Activated CD4-positive, alpha-beta memory T cell treated with anti-CD3 and anti-CD28 coated beads for 36 hours (primary cell): ENCODE results near the gene RASSF8. TPM values are rescaled to one million over a fixed set of nuclear protein-coding genes. Genes with fewer than 3 reads are reported as not detected.

ENCODE experiments used
- CTCF ChIA-PET: fragments of 350-600 bp; sonication (Branson Sonifier 250); formaldehyde crosslinking; loops from one replicate; lab custom pipeline; 2021; ENCODE audit warnings: antibody characterized with exemption, inconsistent platforms; lab: Charles Lee
- POLR2A ChIA-PET: fragments of 350-600 bp; sonication (Branson Sonifier 250); formaldehyde crosslinking; loops from one replicate; lab custom pipeline; 2021; ENCODE audit warnings: antibody characterized with exemption; lab: Charles Lee
- DNase-seq: peaks from one replicate; pipeline ENCODE4 v3.0.0-alpha.2; 2020
- H3K27ac Mint-ChIP-seq: one replicate; pipeline ENCODE4 v1.8.0; 2021; ENCODE audit warnings: mixed read lengths
- H3K27me3 Mint-ChIP-seq: one replicate; pipeline ENCODE4 v1.8.0; 2021; ENCODE audit warnings: mixed read lengths
- H3K36me3 Mint-ChIP-seq: one replicate; pipeline ENCODE4 v1.8.0; 2021; ENCODE audit warnings: mixed read lengths
- H3K4me1 Mint-ChIP-seq: one replicate; pipeline ENCODE4 v1.8.0; 2021; ENCODE audit warnings: low read depth, mixed read lengths
- H3K4me3 Mint-ChIP-seq: one replicate; pipeline ENCODE4 v1.8.0; 2021; ENCODE audit warnings: mild to moderate bottlenecking, mixed read lengths
- H3K9me3 Mint-ChIP-seq: one replicate; pipeline ENCODE4 v1.8.0; 2021; ENCODE audit warnings: mixed read lengths
- intact Hi-C: fragments of 100-400 bp; cut with micrococcal nuclease; formaldehyde crosslinking; loops from one replicate; pipeline ENCODE4 v1.15.1; 2023
- total RNA-seq, 2 experiments: library from RNA; stranded (reverse); gene quantifications; one replicate each; pipeline ENCODE4 v1.2.3, GENCODE V29; 2021

The RASSF8 gene
- total RNA-seq, 2 experiments from 2014 or later, result 0.26 to 0.29 TPM

GRCh38 chr12:26127404-26127803 lies 168.9 kb downstream of the RASSF8 start:
- intact Hi-C loops, result loop anchor here (2.0 to 10.0 kb wide), 2 partner anchors 149 to 173 kb away; partner anchors contain the start of gene RASSF8
- Mint-ChIP-seq H3K36me3 (no peaks in the 10 kb centered on the region), H3K4me3 (no peak overlapping the region)

DNA sequence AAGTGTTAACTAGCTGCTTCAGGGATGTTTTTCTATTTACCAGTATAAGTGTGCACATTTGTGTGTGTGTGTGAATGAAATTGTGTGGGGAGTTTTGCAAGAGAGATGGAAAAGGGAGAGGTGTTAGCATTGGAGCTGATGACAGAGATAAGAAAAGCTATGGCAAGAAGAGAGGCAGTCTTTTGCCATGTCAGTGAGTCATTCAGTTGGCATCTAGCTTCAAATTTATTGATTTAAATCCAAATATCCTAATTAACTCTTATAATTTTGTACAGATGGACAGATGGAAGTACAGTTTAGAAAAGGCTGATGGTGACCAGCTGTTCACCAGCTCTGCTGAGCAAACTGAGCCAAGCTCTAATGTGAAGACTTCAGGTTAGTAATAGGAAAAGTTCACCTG lies 169.7 kb downstream of the RASSF8 start:
- POLR2A ChIA-PET, result no interaction called here
- CTCF ChIA-PET, result interaction anchor here (1.0 to 1.4 kb wide), 4 partner anchors 9 to 31 kb away, joined by 3 to 4 read pairs (median 3); no protein-coding TSS in a partner anchor
- H3K36me3 Mint-ChIP-seq, result no peaks in the 10 kb centered on the region
- no peak overlapping the region for H3K27ac Mint-ChIP-seq
- no peak for DNase-seq
- no peak overlapping the region for H3K4me3 Mint-ChIP-seq
- H3K9me3 Mint-ChIP-seq, result no peaks in the 10 kb centered on the region
- peaks cover 72% of the 10 kb centered on the region for H3K27me3 Mint-ChIP-seq
- H3K4me1 Mint-ChIP-seq, result peaks cover 23% of the 10 kb centered on the region
- intact Hi-C loops, result loop anchor here (10.0 kb wide), 1 partner anchor 173 kb away; the partner anchor contains the start of gene RASSF8

More at GRCh38 chr12:26127404-26127803, 168.9 kb downstream of the RASSF8 start:
- Mint-ChIP-seq H3K27me3 (peaks cover 70% of the 10 kb centered on the region), H3K4me1 (peaks cover 27% of the 10 kb centered on the region), H3K27ac (no peak overlapping the region), H3K9me3 (no peaks in the 10 kb centered on the region)
- POLR2A ChIA-PET, result no interaction called here
- no peak for DNase-seq
- CTCF ChIA-PET, result interaction anchor here (0.5 to 1.2 kb wide), 5 partner anchors 8 to 149 kb away, joined by 3 to 4 read pairs (median 3); no protein-coding TSS in a partner anchor

Other genes with a start within 250 kb of the RASSF8 start
- gene BHLHE41, start 166.4 kb downstream of the RASSF8 start, total RNA-seq, result not detected
- not detected for gene SSPN, start 236.9 kb downstream of the RASSF8 start, total RNA-seq